ENCODE measurements around the gene PCDHGA8.
"Not testable (repeated sequence)": the region's sequence is repeated elsewhere in the genome, so short reads cannot be mapped to it uniquely, and the experiment has no call there.

PCDHGA8 gene

GRCh38 chr5:141345327-141345726 is 47.1 kb upstream of the PCDHGA8 start:
- TF ChIP-seq ISL1 (CRISPR knock-in tag; IDR thresholded peaks at IDR 0.05) (no peak), TCF4 (CRISPR knock-in tag; IDR thresholded peaks at IDR 0.05; ENCODE audit: borderline replicate concordance) (no peak), ZC3H10 (CRISPR knock-in tag; IDR thresholded peaks at IDR 0.05) (no peak), TOX (CRISPR knock-in tag; IDR thresholded peaks at IDR 0.05; ENCODE audit: borderline replicate concordance) (no peak), ZNF565 (CRISPR knock-in tag; conservative IDR thresholded peaks at IDR 0.05; ENCODE audit: low read depth) (no peak), ZFP3 (CRISPR knock-in tag; IDR thresholded peaks at IDR 0.05) (no peak)
- no peak for ATAC-seq

GRCh38 chr5:141346017-141346416 is 46.4 kb upstream of the PCDHGA8 start:
- ATAC-seq = not testable (repeated sequence)

GRCh38 chr5:141349917-141350619 is 42.4 kb upstream of the PCDHGA8 start, which contains the start of gene PCDHGB1:
PCDHGB1 (plus strand) TSS chr5:141350099; CDS start chr5:141350261, 162 bp downstream.
- TF ChIP-seq CSDC2 (CRISPR knock-in tag; IDR thresholded peaks at IDR 0.05) = no peak
- no peak for TF ChIP-seq ZNF565 (CRISPR knock-in tag; conservative IDR thresholded peaks at IDR 0.05; ENCODE audit: low read depth)
- TF ChIP-seq PATZ1 (CRISPR knock-in tag; IDR thresholded peaks at IDR 0.05; ENCODE audit: borderline replicate concordance) = no peak
- no peak for TF ChIP-seq PPARA (CRISPR knock-in tag; IDR thresholded peaks at IDR 0.05; ENCODE audit: borderline replicate concordance)
- no peak for TF ChIP-seq TOX (CRISPR knock-in tag; IDR thresholded peaks at IDR 0.05; ENCODE audit: borderline replicate concordance)
- TF ChIP-seq ZNF8 (CRISPR knock-in tag; IDR thresholded peaks at IDR 0.05) = no peak
- TF ChIP-seq ZNF70 (CRISPR knock-in tag; IDR thresholded peaks at IDR 0.05) = no peak
- TF ChIP-seq GLIS3 (CRISPR knock-in tag; IDR thresholded peaks at IDR 0.05) = no peak
- TF ChIP-seq TCF4 (CRISPR knock-in tag; IDR thresholded peaks at IDR 0.05; ENCODE audit: borderline replicate concordance) = no peak
- TF ChIP-seq POU6F1 (CRISPR knock-in tag; IDR thresholded peaks at IDR 0.05; ENCODE audit: borderline replicate concordance, low read depth) = no peak
- TF ChIP-seq CREB5 (CRISPR knock-in tag; IDR thresholded peaks at IDR 0.05; ENCODE audit: low read depth) = no peak
- no peak for TF ChIP-seq ARNTL (CRISPR knock-in tag; IDR thresholded peaks at IDR 0.05; ENCODE audit: borderline replicate concordance, low read depth)
- no peak for TF ChIP-seq ZFP30 (CRISPR knock-in tag; IDR thresholded peaks at IDR 0.05)
- TF ChIP-seq ZC3H10 (CRISPR knock-in tag; IDR thresholded peaks at IDR 0.05) = no peak
- no peak for TF ChIP-seq TSHZ2 (CRISPR knock-in tag; IDR thresholded peaks at IDR 0.05)
- TF ChIP-seq CSRNP3 (CRISPR knock-in tag; IDR thresholded peaks at IDR 0.05) = no peak
- no peak for TF ChIP-seq OSR1 (CRISPR knock-in tag; IDR thresholded peaks at IDR 0.05)
- TF ChIP-seq ZFP3 (CRISPR knock-in tag; IDR thresholded peaks at IDR 0.05) = no peak
- ATAC-seq = peak; percentile 27; the same call in 1 of the 3 replicates

Data from SK-N-SH treated with all-trans-retinoic acid at 6 μM for 48 hours (cell line).